Heart left ventricle (tissue), 13 donors: Measurements from ENCODE around the gene SAP30L.

ENCODE experiments used
- CTCF ChIP-seq, 12 donors: fragments of 200-600 bp; sonication (generic) in 4 of 12; IDR thresholded peaks; one replicate each; pipeline versions ENCODE4 v1.5.0 to v1.8.0; 2018 to 2022; ENCODE audit warnings: antibody characterized with exemption in 12 of 12, mild to moderate bottlenecking in 5 of 12
- POLR2A ChIP-seq, 2 donors: fragments of 450-650 bp; IDR thresholded peaks; one replicate each; pipeline ENCODE4 v1.6.1; 2017; ENCODE audit warnings: antibody characterized with exemption in 2 of 2, mild to moderate bottlenecking in 2 of 2, moderate library complexity in 2 of 2
- donor health status: ischemic (EF 13 %, LVEDD 7.1; RV severe dilation, severe dysfunction).
- donor health status: DM: no; HTN: yes; CAD: no.
- donor health status: DM: no; HTN: no; CAD: no.
- donor health status: ischemic (EF 25% LVEDD 6.9; RV normal size, moderate dysfunction).
- donor health status: ischemic (EF 25% LVEDD 5.7; RV mildly dilated, moderate dysfunction).
- donor health status: ischemic (EF 35%, LVEDD 5.7; RV mildly dilated, moderate dysfunction).
- donor health status: nonischemic (EF 11% LVEDD 7.7; RV severe dilation, severe dysfunction).
- donor health status: DM: yes; HTN: yes; CAD: no.
- donor health status: PGD.
- donor health status: ischemic (EF 29% LVEDD 5.4; RV normal size, mild dysfunction).
- donor health status: nonischemic (EF 23%, LVEDD 6.1; RV moderate dilation, normal function).

- TF ChIP-seq CTCF (IDR thresholded peaks at IDR 0.05): no peak
- TF ChIP-seq POLR2A (IDR thresholded peaks at IDR 0.05): no peak
These were observed 5.3 kb upstream of the SAP30L start for GRCh38 chr5:154440540-154440939.
